Neural progenitor cell (in vitro differentiated cells): ENCODE measurements around the gene PKNOX2. TPM values are rescaled to one million over a fixed set of nuclear protein-coding genes. Genes with fewer than 3 reads are reported as not detected.
A peak's percentile ranks its signal among the peaks of the same experiment; 100 is the strongest.

ENCODE experiments used
- DNase-seq: peaks from one replicate; pipeline ENCODE4 v3.0.0-alpha.2; 2016; ENCODE audit warnings: low spot score
- H2AFZ ChIP-seq: fragments of 200-600 bp; sonication (generic); replicated peaks from 2 replicates; pipeline ENCODE4 v1.6.1; 2016; ENCODE audit warnings: antibody characterized with exemption
- H3F3A ChIP-seq: fragments of 200-600 bp; sonication (generic); 2 replicates; pipeline ENCODE4 v1.6.1; 2016; ENCODE audit warnings: antibody characterized with exemption, low read depth
- H3K27ac ChIP-seq: fragments of 200-600 bp; sonication (generic); 2 replicates; pipeline ENCODE4 v1.5.1; 2016; ENCODE audit warnings: mild to moderate bottlenecking
- H3K27me3 ChIP-seq: fragments of 200-600 bp; sonication (generic); 2 replicates; pipeline ENCODE4 v1.6.1; 2016; ENCODE audit warnings: mild to moderate bottlenecking, moderate library complexity
- H3K36me3 ChIP-seq: fragments of 200-600 bp; sonication (generic); 2 replicates; pipeline ENCODE4 v1.5.1; 2016
- H3K4me1 ChIP-seq: fragments of 200-600 bp; sonication (generic); 2 replicates; pipeline ENCODE4 v1.6.1; 2016; ENCODE audit warnings: mixed run types
- H3K4me2 ChIP-seq: fragments of 200-600 bp; sonication (generic); 2 replicates; pipeline ENCODE4 v1.6.1; 2016
- H3K4me3 ChIP-seq: fragments of 200-600 bp; sonication (generic); 2 replicates; pipeline ENCODE4 v1.5.1; 2016
- H3K79me2 ChIP-seq: fragments of 200-600 bp; sonication (generic); 2 replicates; pipeline ENCODE4 v1.6.1; 2016; ENCODE audit warnings: low read depth
- H3K9ac ChIP-seq: fragments of 200-600 bp; sonication (generic); 2 replicates; pipeline ENCODE4 v1.6.1; 2016
- H3K9me3 ChIP-seq: fragments of 200-600 bp; sonication (generic); 2 replicates; pipeline ENCODE4 v1.5.1; 2016; ENCODE audit warnings: low read depth
- H4K20me1 ChIP-seq: fragments of 200-600 bp; sonication (generic); 2 replicates; pipeline ENCODE4 v1.6.1; 2016; ENCODE audit warnings: low read depth
- H3K27ac Mint-ChIP-seq: 3 replicates; pipeline ENCODE4 v1.8.0; 2021; ENCODE audit warnings: mixed read lengths
- H3K27me3 Mint-ChIP-seq: 2 replicates; pipeline ENCODE4 v1.8.0; 2022; ENCODE audit warnings: low read depth, mild to moderate bottlenecking, inconsistent platforms, moderate library complexity, mixed read lengths; ENCODE audit not compliant: insufficient read depth
- H3K36me3 Mint-ChIP-seq: 3 replicates; pipeline ENCODE4 v1.8.0; 2021; ENCODE audit warnings: mixed read lengths
- H3K4me1 Mint-ChIP-seq: 3 replicates; pipeline ENCODE4 v1.8.0; 2021; ENCODE audit warnings: mixed read lengths
- H3K4me3 Mint-ChIP-seq: 3 replicates; pipeline ENCODE4 v1.8.0; 2021; ENCODE audit warnings: mild to moderate bottlenecking, moderate library complexity, mixed read lengths
- H3K9me3 Mint-ChIP-seq: 3 replicates; pipeline ENCODE4 v1.8.0; 2020; ENCODE audit warnings: mixed read lengths
- EZH2 ChIP-seq: fragments of 200-600 bp; sonication (generic); IDR thresholded peaks from 2 replicates; pipeline ENCODE4 v1.6.1; 2017; ENCODE audit warnings: antibody characterized with exemption, mild to moderate bottlenecking, moderate library complexity
- EZH2phosphoT487 ChIP-seq: fragments of 200-600 bp; sonication (generic); IDR thresholded peaks from 2 replicates; pipeline ENCODE4 v1.6.1; 2017; ENCODE audit warnings: antibody characterized with exemption
- total RNA-seq: library from RNA; depleted of rRNA; stranded (reverse); fragments of >200 nt; gene quantifications from 2 replicates; pipeline ENCODE4 v1.2.3, GENCODE V29; 2015; ENCODE audit warnings: low replicate concordance
- TF ChIP-seq, protein P1 (sequence below): fragments of 200-600 bp; sonication (generic); IDR thresholded peaks from 2 replicates; pipeline ENCODE4 v1.5.1; 2017; ENCODE audit warnings: antibody characterized with exemption, mild to moderate bottlenecking

PKNOX2 gene
- total RNA-seq, 1 donor from 2014 or later: 4.3 TPM

GRCh38 chr11:125382822-125383221 is 218.3 kb downstream of the PKNOX2 start:
- Mint-ChIP-seq H3K27me3 (peaks cover 8% of the 10 kb centered on the region), H3K4me1 (peaks cover 44% of the 10 kb centered on the region), H3K9me3 (no peaks in the 10 kb centered on the region), H3K27ac (no peak overlapping the region), H3K36me3 (peaks cover 40% of the 10 kb centered on the region), H3K4me3 (no peak overlapping the region)
- no peak overlapping the region for H3K9ac ChIP-seq
- peaks cover 33% of the 10 kb centered on the region for H3K4me1 ChIP-seq
- H3K4me2 ChIP-seq: peak overlapping the region; percentile 14
- no peaks in the 10 kb centered on the region for H3K9me3 ChIP-seq
- TF ChIP-seq EZH2phosphoT487 (no peak), EZH2 (no peak)
- TF ChIP-seq, protein P1, sequence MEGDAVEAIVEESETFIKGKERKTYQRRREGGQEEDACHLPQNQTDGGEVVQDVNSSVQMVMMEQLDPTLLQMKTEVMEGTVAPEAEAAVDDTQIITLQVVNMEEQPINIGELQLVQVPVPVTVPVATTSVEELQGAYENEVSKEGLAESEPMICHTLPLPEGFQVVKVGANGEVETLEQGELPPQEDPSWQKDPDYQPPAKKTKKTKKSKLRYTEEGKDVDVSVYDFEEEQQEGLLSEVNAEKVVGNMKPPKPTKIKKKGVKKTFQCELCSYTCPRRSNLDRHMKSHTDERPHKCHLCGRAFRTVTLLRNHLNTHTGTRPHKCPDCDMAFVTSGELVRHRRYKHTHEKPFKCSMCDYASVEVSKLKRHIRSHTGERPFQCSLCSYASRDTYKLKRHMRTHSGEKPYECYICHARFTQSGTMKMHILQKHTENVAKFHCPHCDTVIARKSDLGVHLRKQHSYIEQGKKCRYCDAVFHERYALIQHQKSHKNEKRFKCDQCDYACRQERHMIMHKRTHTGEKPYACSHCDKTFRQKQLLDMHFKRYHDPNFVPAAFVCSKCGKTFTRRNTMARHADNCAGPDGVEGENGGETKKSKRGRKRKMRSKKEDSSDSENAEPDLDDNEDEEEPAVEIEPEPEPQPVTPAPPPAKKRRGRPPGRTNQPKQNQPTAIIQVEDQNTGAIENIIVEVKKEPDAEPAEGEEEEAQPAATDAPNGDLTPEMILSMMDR: no peak
- no peaks in the 10 kb centered on the region for H3K36me3 ChIP-seq
- DNase-seq: no peak
- H3K79me2 ChIP-seq: no peaks in the 10 kb centered on the region
- no peak overlapping the region for H3K27ac ChIP-seq
- peaks cover 3% of the 10 kb centered on the region for H3F3A ChIP-seq
- no peak overlapping the region for H3K4me3 ChIP-seq
- no peaks in the 10 kb centered on the region for H3K27me3 ChIP-seq
- no peak overlapping the region for H2AFZ ChIP-seq
- H4K20me1 ChIP-seq: no peaks in the 10 kb centered on the region

DNA sequence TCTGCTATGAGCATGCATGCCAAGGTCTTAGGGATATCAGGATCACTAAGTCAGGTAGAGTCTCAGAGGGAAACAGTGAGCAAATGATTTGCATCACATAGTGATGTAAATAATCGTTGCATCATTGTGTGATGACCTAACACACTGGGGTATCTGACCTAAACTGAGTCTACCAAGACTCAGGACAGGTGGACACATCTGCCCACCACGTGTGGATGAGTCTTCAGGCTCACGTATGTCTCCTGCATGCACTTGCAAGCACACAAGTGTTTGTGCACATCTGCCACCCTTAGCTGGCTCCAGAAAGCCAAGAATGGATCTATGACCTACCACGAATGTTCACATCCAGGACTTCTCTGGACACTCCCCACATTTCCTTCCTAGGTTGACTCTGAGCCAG is 220.3 kb downstream of the PKNOX2 start:
- Histone ChIP-seq H3K4me3 (no peak overlapping the region), H3F3A (peaks cover 3% of the 10 kb centered on the region), H2AFZ (no peak overlapping the region), H3K4me1 (peaks cover 26% of the 10 kb centered on the region), H4K20me1 (no peaks in the 10 kb centered on the region), H3K36me3 (no peaks in the 10 kb centered on the region), H3K79me2 (no peaks in the 10 kb centered on the region), H3K27ac (no peak overlapping the region), H3K27me3 (no peaks in the 10 kb centered on the region), H3K9ac (no peak overlapping the region), H3K9me3 (no peaks in the 10 kb centered on the region), H3K4me2 (no peak overlapping the region)
- Mint-ChIP-seq H3K9me3 (no peaks in the 10 kb centered on the region), H3K27ac (no peak overlapping the region), H3K27me3 (peaks cover 12% of the 10 kb centered on the region), H3K36me3 (peaks cover 46% of the 10 kb centered on the region), H3K4me3 (no peak overlapping the region), H3K4me1 (peaks cover 30% of the 10 kb centered on the region)
- TF ChIP-seq EZH2: no peak
- no peak for TF ChIP-seq EZH2phosphoT487
- TF ChIP-seq, protein P1: no peak
- no peak for DNase-seq

DNA sequence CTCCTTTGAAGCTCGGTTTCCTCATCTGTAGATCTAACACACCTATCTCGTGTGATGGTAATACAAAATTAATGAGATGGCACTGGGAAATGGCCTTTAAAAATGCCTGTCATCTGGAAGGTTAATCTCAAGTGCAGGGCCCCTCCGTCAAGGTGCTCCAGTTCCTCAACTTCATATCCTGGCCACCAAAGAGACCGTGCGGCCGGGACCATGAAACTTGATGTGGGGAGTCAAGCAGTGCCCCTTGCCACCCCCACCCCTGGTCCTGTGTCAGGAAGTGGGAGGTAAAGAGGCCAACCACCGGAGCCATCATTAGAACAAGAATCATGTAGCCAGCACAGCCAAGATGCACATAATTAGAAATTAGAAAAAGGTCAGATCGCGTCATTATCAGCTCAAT is 223.3 kb downstream of the PKNOX2 start:
- Mint-ChIP-seq H3K4me3 (no peak overlapping the region), H3K9me3 (no peaks in the 10 kb centered on the region), H3K36me3 (peaks cover 54% of the 10 kb centered on the region), H3K4me1 (peaks cover 6% of the 10 kb centered on the region), H3K27ac (no peak overlapping the region), H3K27me3 (peaks cover 11% of the 10 kb centered on the region)
- H3K79me2 ChIP-seq: no peaks in the 10 kb centered on the region
- TF ChIP-seq, protein P1: no peak
- TF ChIP-seq EZH2: no peak
- H3K9me3 ChIP-seq: no peaks in the 10 kb centered on the region
- H3K36me3 ChIP-seq: no peaks in the 10 kb centered on the region
- DNase-seq: no peak
- H3K27ac ChIP-seq: no peak overlapping the region
- no peak overlapping the region for H3K4me3 ChIP-seq
- no peak overlapping the region for H2AFZ ChIP-seq
- peaks cover 4% of the 10 kb centered on the region for H3F3A ChIP-seq
- H3K27me3 ChIP-seq: no peaks in the 10 kb centered on the region
- H3K4me1 ChIP-seq: peaks cover 16% of the 10 kb centered on the region
- no peak overlapping the region for H3K4me2 ChIP-seq
- no peaks in the 10 kb centered on the region for H4K20me1 ChIP-seq
- H3K9ac ChIP-seq: no peak overlapping the region

- TF ChIP-seq EZH2 (no peak), EZH2phosphoT487 (no peak)
- TF ChIP-seq, protein P1: no peak
- H3K4me1 ChIP-seq: peaks cover 14% of the 10 kb centered on the region
- peaks cover 4% of the 10 kb centered on the region for H3F3A ChIP-seq
- no peaks in the 10 kb centered on the region for H3K79me2 ChIP-seq
- no peaks in the 10 kb centered on the region for H3K27me3 ChIP-seq
- Mint-ChIP-seq H3K4me1 (peaks cover 6% of the 10 kb centered on the region), H3K4me3 (no peak overlapping the region), H3K9me3 (no peaks in the 10 kb centered on the region), H3K36me3 (peaks cover 59% of the 10 kb centered on the region), H3K27me3 (peaks cover 8% of the 10 kb centered on the region), H3K27ac (peak overlapping the region; percentile 27)
- H2AFZ ChIP-seq: no peak overlapping the region
- H4K20me1 ChIP-seq: no peaks in the 10 kb centered on the region
- no peaks in the 10 kb centered on the region for H3K9me3 ChIP-seq
- no peak overlapping the region for H3K9ac ChIP-seq
- H3K4me2 ChIP-seq: no peak overlapping the region
- no peak overlapping the region for H3K4me3 ChIP-seq
- no peaks in the 10 kb centered on the region for H3K36me3 ChIP-seq
- no peak overlapping the region for H3K27ac ChIP-seq
- DNase-seq: no peak
These were observed 224.1 kb downstream of the PKNOX2 start for GRCh38 chr11:125388611-125389010.
